Mesenchymal stem cell (in vitro differentiated cells and primary cell): ENCODE data around the gene PRSS57.

Experiments
- DNase-seq: peaks from one replicate; pipeline ENCODE4 v3.0.0-alpha.2; 2013
- H2AFZ ChIP-seq: one replicate; pipeline ENCODE4 v1.6.1; 2013; ENCODE audit warnings: low read depth, mild to moderate bottlenecking, control low read depth, inconsistent platforms, low read length, moderate library complexity
- H2AK5ac ChIP-seq: 2 replicates; pipeline ENCODE4 v1.6.1; 2013; ENCODE audit warnings: low read length, moderate library complexity, mild to moderate bottlenecking, inconsistent platforms; ENCODE audit not compliant: severe bottlenecking
- H2BK120ac ChIP-seq: one replicate; pipeline ENCODE4 v1.6.1; 2013; ENCODE audit warnings: low read depth, mild to moderate bottlenecking, inconsistent platforms, low read length, moderate library complexity
- H2BK12ac ChIP-seq, 2 experiments: one replicate each; pipeline ENCODE4 v1.6.1; 2013; ENCODE audit warnings: inconsistent platforms in 2 of 2, low read length in 2 of 2, mild to moderate bottlenecking in 2 of 2, moderate library complexity in 2 of 2, control low read depth in 1 of 2
- H2BK15ac ChIP-seq: one replicate; pipeline ENCODE4 v1.6.1; 2013; ENCODE audit warnings: mild to moderate bottlenecking, low read depth, inconsistent platforms; ENCODE audit not compliant: poor library complexity, severe bottlenecking
- H2BK5ac ChIP-seq: 2 replicates; pipeline ENCODE4 v1.6.1; 2013; ENCODE audit warnings: low read depth, mild to moderate bottlenecking, low read length, control low read depth, inconsistent platforms; ENCODE audit not compliant: poor library complexity, severe bottlenecking
- H3K14ac ChIP-seq, 2 experiments: one replicate each; pipeline ENCODE4 v1.6.1; 2013; ENCODE audit warnings: inconsistent platforms in 2 of 2, low read length in 2 of 2, control low read depth in 1 of 2, mild to moderate bottlenecking in 1 of 2, moderate library complexity in 1 of 2
- H3K18ac ChIP-seq, 2 experiments: one replicate each; pipeline ENCODE4 v1.6.1; 2013; ENCODE audit warnings: inconsistent platforms in 2 of 2, low read length in 2 of 2, control low read depth in 1 of 2, low read depth in 1 of 2, mild to moderate bottlenecking in 1 of 2
- H3K23ac ChIP-seq, 2 experiments: one replicate each; pipeline ENCODE4 v1.6.1; 2013; ENCODE audit warnings: inconsistent platforms in 2 of 2, low read length in 2 of 2, mild to moderate bottlenecking in 2 of 2, moderate library complexity in 2 of 2, control low read depth in 1 of 2
- H3K27ac ChIP-seq: 2 replicates; pipeline ENCODE4 v1.5.1; 2013; ENCODE audit warnings: mild to moderate bottlenecking, moderate library complexity, low read length, control low read depth, inconsistent platforms; ENCODE audit not compliant: poor library complexity, severe bottlenecking
- H3K27me3 ChIP-seq, 2 experiments: 2 replicates each; pipeline versions ENCODE4 v1.6.1 to v1.7.0; 2013; ENCODE audit warnings: low read length in 2 of 2, mild to moderate bottlenecking in 2 of 2, moderate library complexity in 2 of 2, control low read depth in 1 of 2, inconsistent platforms in 1 of 2; ENCODE audit not compliant: control insufficient read depth in 1 of 2, insufficient read depth in 1 of 2
- H3K36me3 ChIP-seq, 2 experiments: 2 replicates each; pipeline versions ENCODE4 v1.6.1 to v1.7.0; 2013; ENCODE audit warnings: low read length in 2 of 2, control low read depth in 1 of 2, inconsistent platforms in 1 of 2, low read depth in 1 of 2, mild to moderate bottlenecking in 1 of 2; ENCODE audit not compliant: insufficient read depth in 2 of 2, control insufficient read depth in 1 of 2
- H3K4ac ChIP-seq, 2 experiments: one replicate each; pipeline ENCODE4 v1.6.1; 2013; ENCODE audit warnings: inconsistent platforms in 2 of 2, low read length in 2 of 2, mild to moderate bottlenecking in 2 of 2, moderate library complexity in 2 of 2, control low read depth in 1 of 2, low read depth in 1 of 2
- H3K4me1 ChIP-seq: 2 replicates; pipeline ENCODE4 v1.6.1; 2013; ENCODE audit warnings: low read depth, low read length, control low read depth; ENCODE audit not compliant: control insufficient read depth, insufficient read depth
- H3K4me2 ChIP-seq: 2 replicates; pipeline ENCODE4 v1.6.1; 2013; ENCODE audit warnings: low read length, mild to moderate bottlenecking, inconsistent platforms; ENCODE audit not compliant: poor library complexity, severe bottlenecking
- H3K4me3 ChIP-seq, 2 experiments: 2 replicates each; pipeline versions ENCODE4 v1.5.1 to v1.7.0; 2013; ENCODE audit warnings: low read length in 2 of 2, mild to moderate bottlenecking in 2 of 2, control low read depth in 1 of 2, low read depth in 1 of 2; ENCODE audit not compliant: insufficient read depth in 1 of 2
- H3K79me1 ChIP-seq: replicated peaks from 2 replicates; pipeline ENCODE4 v1.6.1; 2013; ENCODE audit warnings: mild to moderate bottlenecking, control low read depth, low read length, inconsistent platforms; ENCODE audit not compliant: poor library complexity, severe bottlenecking
- H3K9ac ChIP-seq: 2 replicates; pipeline ENCODE4 v1.7.0; 2013; ENCODE audit warnings: mild to moderate bottlenecking, low read length, moderate library complexity
- H3K9me3 ChIP-seq: 2 replicates; pipeline ENCODE4 v1.7.0; 2013; ENCODE audit warnings: mild to moderate bottlenecking, low read length; ENCODE audit not compliant: control insufficient read depth
- H4K8ac ChIP-seq: one replicate; pipeline ENCODE4 v1.6.1; 2013; ENCODE audit warnings: inconsistent platforms, mild to moderate bottlenecking, low read length, moderate library complexity
- H4K91ac ChIP-seq: one replicate; pipeline ENCODE4 v1.6.1; 2013; ENCODE audit warnings: mild to moderate bottlenecking, low read length, inconsistent platforms
- WGBS: methylation state at CpG from one replicate; pipeline ENCODE4 v1.1.7; 2013; ENCODE audit warnings: mixed read lengths; 5-methylcytosine and 5-hydroxymethylcytosine counted together

The PRSS57 gene

DNA sequence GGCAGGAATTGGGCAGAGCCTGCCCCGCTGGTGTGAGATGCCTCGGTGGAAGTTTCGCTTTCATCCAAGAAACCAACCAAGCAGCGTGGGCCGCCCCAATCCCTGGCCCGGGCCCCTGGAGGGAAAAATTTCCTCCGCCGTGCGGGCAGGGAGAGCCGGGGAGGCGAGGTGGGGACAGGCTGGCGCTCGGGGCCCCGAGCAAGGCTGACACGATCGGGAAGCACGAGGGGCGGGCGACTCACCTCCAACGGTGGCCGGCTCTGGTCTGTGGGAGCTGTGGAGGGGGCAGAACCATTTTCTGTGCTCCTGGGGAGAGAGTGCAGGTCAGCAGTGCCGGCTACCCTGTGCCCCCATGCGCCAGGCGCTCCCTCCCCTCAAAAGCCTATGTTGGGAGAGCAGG, 43.3 kb downstream of the PRSS57 start:
- H3K36me3 ChIP-seq = peaks cover 40 to 93% of the 10 kb centered on the region in 2 experiments
- no peak overlapping the region for H2BK12ac ChIP-seq
- H3K4me3 ChIP-seq = no peak overlapping the region
- no peak overlapping the region for H2BK5ac ChIP-seq
- H4K8ac ChIP-seq = peak overlapping the region; percentile 38
- no peak overlapping the region for H3K14ac ChIP-seq
- no peak overlapping the region for H2BK15ac ChIP-seq
- H3K27ac ChIP-seq = no peak overlapping the region
- peaks cover 9% of the 10 kb centered on the region for H3K4me1 ChIP-seq
- no peak overlapping the region for H3K9ac ChIP-seq
- no peak overlapping the region for H3K4ac ChIP-seq
- no peak overlapping the region for H3K23ac ChIP-seq
- no peak overlapping the region for H2AFZ ChIP-seq
- DNase-seq = no peak
- no peak overlapping the region for H2BK120ac ChIP-seq
- H3K79me1 ChIP-seq = peaks cover 13% of the 10 kb centered on the region
- H4K91ac ChIP-seq = no peak overlapping the region
- H3K18ac ChIP-seq = no peak overlapping the region
- H2AK5ac ChIP-seq = no peak overlapping the region
- WGBS = 93% methylated on average over 24 of the region's 24 CpGs
- no peaks in the 10 kb centered on the region for H3K9me3 ChIP-seq
- H3K27me3 ChIP-seq = no peaks in the 10 kb centered on the region
- H3K4me2 ChIP-seq = no peak overlapping the region

DNA sequence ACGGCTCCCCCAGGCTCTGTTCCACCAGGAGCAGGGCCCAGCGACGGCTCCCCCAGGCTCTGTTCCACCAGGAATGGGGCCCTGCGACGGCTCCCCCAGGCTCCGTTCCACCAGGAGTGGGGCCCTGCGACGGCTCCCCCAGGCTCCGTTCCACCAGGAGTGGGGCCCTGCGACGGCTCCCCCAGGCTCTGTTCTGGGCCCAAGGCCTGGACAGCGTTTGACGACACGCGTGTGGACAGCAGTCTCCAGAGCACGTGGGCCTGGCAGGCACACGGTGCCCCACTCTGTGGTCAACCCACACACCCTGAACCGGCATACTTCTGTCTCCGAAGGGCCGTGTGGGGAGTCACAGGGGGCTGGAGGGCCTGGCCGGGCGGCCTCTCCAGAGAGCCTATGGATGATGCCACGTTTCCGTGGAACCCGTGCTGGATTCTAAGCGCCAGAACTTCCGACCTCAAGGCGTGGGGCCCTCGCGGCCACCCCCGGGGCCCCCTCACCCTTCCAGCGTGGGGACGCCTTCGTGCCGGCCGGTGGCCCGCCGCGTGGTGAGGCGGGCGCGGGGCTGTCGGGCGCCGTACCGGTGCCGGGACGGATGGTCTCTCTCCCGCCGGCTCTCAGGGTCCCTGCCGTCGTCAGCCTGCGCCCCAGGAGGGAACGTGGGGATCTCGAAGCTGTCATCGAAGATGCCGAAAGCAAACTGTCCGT, 44.0 kb downstream of the PRSS57 start:
- no peak overlapping the region for H4K8ac ChIP-seq
- H3K4ac ChIP-seq = no peak overlapping the region
- no peak overlapping the region for H3K18ac ChIP-seq
- no peak for DNase-seq
- H3K36me3 ChIP-seq = peaks cover 46 to 94% of the 10 kb centered on the region in 2 experiments
- no peak overlapping the region for H3K27ac ChIP-seq
- H3K14ac ChIP-seq = no peak overlapping the region
- no peak overlapping the region for H2BK5ac ChIP-seq
- H3K4me3 ChIP-seq = no peak overlapping the region
- H3K9me3 ChIP-seq = no peaks in the 10 kb centered on the region
- no peak overlapping the region for H2AFZ ChIP-seq
- H3K4me1 ChIP-seq = peaks cover 6% of the 10 kb centered on the region
- H3K79me1 ChIP-seq = peaks cover 18% of the 10 kb centered on the region
- no peak overlapping the region for H3K23ac ChIP-seq
- peak overlapping the region; percentile 2 for H4K91ac ChIP-seq
- no peak overlapping the region for H2BK15ac ChIP-seq
- H2BK120ac ChIP-seq = no peak overlapping the region
- no peak overlapping the region for H2BK12ac ChIP-seq
- no peaks in the 10 kb centered on the region for H3K27me3 ChIP-seq
- no peak overlapping the region for H3K4me2 ChIP-seq
- H2AK5ac ChIP-seq = no peak overlapping the region
- H3K9ac ChIP-seq = no peak overlapping the region
- 98% methylated on average over 52 of the region's 58 CpGs for WGBS

DNA sequence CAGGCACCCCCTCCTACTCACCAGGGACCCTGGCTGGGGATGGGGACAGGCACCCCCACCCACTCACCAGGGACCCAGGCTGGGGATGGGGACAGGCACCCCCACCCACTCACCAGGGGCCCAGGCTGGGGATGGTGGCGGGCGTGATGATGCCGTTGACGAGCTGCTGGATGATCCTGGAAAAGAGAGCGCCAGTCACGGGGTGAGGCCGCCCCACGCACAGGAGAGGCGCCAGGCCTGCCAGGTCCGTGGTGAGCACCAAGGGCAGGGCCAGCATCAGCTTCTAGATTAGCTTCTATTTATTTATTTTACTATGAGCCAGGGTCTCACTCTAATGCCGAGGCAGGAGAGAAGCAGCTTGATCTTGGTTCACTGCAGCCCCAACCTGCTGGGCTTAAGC, 45.1 kb downstream of the PRSS57 start:
- H3K14ac ChIP-seq = no peak overlapping the region
- H3K4me3 ChIP-seq = no peak overlapping the region
- H3K4ac ChIP-seq = no peak overlapping the region
- no peak overlapping the region for H3K27ac ChIP-seq
- H3K23ac ChIP-seq = no peak overlapping the region
- no peak overlapping the region for H3K18ac ChIP-seq
- H3K36me3 ChIP-seq = peaks cover 50 to 96% of the 10 kb centered on the region in 2 experiments
- no peaks in the 10 kb centered on the region for H3K27me3 ChIP-seq
- no peak overlapping the region for H2BK5ac ChIP-seq
- H3K79me1 ChIP-seq = peaks cover 20% of the 10 kb centered on the region
- H2BK12ac ChIP-seq = no peak overlapping the region
- H2BK15ac ChIP-seq = no peak overlapping the region
- H3K9me3 ChIP-seq = no peaks in the 10 kb centered on the region
- H3K4me1 ChIP-seq = no peaks in the 10 kb centered on the region
- H2AK5ac ChIP-seq = no peak overlapping the region
- H3K9ac ChIP-seq = no peak overlapping the region
- no peak overlapping the region for H2BK120ac ChIP-seq
- H4K91ac ChIP-seq = no peak overlapping the region
- H2AFZ ChIP-seq = no peak overlapping the region
- 95% methylated on average over 11 of the region's 11 CpGs for WGBS
- DNase-seq = no peak
- no peak overlapping the region for H4K8ac ChIP-seq
- no peak overlapping the region for H3K4me2 ChIP-seq

DNA sequence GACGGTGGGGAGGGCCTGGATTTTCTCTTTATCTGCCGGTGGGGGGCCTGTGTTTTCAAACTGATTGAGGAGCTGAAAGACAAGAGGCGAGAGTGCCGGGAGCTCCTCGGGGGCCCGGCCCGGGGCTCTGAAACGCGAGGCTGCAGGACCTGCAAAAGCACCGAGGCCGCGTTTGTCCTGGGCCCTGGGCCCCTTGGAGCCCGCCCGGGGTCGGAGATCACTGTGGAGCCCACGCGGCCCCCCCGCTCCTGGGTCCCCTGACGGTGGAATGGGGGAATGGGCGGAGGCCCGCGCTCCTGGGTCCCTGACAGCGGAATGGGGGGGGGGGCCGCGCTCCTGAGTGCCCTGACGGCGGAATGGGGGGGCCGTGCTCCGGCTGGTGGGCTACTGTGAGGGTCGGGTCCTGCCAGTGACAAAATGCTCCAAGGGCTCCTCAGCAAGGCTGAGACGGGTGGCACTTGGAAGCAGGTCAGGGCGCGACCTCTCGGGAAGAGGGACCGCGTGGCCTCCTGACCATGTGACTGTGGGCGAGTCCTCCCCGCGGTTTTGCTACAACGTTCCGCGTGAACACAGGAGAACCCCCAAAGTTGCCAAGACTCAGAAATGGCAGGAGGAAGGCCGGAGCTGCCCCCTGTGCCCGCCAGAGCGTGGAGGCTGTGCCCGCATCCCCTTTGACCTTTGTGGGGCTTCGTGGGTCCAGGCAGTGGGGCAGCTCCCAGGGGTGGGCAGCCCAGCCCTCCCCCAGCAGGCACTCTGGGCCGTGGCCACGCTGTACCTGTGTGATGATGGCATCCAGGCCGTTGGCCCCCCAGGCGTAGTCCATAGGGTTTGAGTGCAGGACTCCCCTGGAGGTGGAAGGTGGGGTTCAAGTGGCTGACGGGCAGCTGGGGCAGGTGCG, 46.1 kb downstream of the PRSS57 start:
- Histone ChIP-seq H2BK12ac (no peak overlapping the region), H3K36me3 (peaks cover 56 to 97% of the 10 kb centered on the region in 2 experiments), H3K4me1 (no peaks in the 10 kb centered on the region), H3K4ac (no peak overlapping the region), H3K18ac (no peak overlapping the region), H2BK120ac (no peak overlapping the region), H4K8ac (no peak overlapping the region), H3K27me3 (no peaks in the 10 kb centered on the region), H2BK15ac (no peak overlapping the region), H2AFZ (no peak overlapping the region), H2BK5ac (no peak overlapping the region), H3K27ac (no peak overlapping the region), H3K9ac (no peak overlapping the region), H3K23ac (no peak overlapping the region), H3K14ac (no peak overlapping the region), H3K79me1 (peaks cover 20% of the 10 kb centered on the region), H3K4me3 (no peak overlapping the region), H3K9me3 (no peaks in the 10 kb centered on the region), H2AK5ac (no peak overlapping the region), H4K91ac (peak overlapping the region; percentile 28), H3K4me2 (no peak overlapping the region)
- no peak for DNase-seq
- WGBS = 96% methylated on average over 53 of the region's 53 CpGs
